Neural cell (in vitro differentiated cells): ENCODE measurements around the gene PREX1. TPM values are rescaled to one million over a fixed set of nuclear protein-coding genes. Genes with fewer than 3 reads are reported as not detected.

Experiments used
- H2AFZ ChIP-seq: fragments of 200-600, 300-800 bp; sonication (generic), shearing (Covaris generic); 2 replicates; pipeline ENCODE4 v1.6.0; 2014; ENCODE audit warnings: low read depth, mild to moderate bottlenecking, antibody characterized with exemption, low read length, moderate library complexity
- H3F3A ChIP-seq: fragments of 200-600 bp; shearing (Covaris generic); 2 replicates; pipeline ENCODE4 v1.6.1; 2016; ENCODE audit warnings: mild to moderate bottlenecking, moderate library complexity, mixed read lengths, antibody characterized with exemption, low read length; ENCODE audit not compliant: insufficient read depth, poor library complexity, severe bottlenecking
- H3K27ac ChIP-seq: fragments of 200-600, 300-800 bp; sonication (generic), shearing (Covaris generic); 2 replicates; pipeline ENCODE4 v1.5.1; 2014; ENCODE audit warnings: mild to moderate bottlenecking, low read length, moderate library complexity
- H3K27me3 ChIP-seq: fragments of 300-800, 200-600 bp; sonication (generic), shearing (Covaris generic); 2 replicates; pipeline ENCODE4 v1.6.0; 2014; ENCODE audit warnings: mild to moderate bottlenecking, low read depth, low read length, moderate library complexity; ENCODE audit not compliant: insufficient read depth
- H3K36me3 ChIP-seq: fragments of 300-800, 200-600 bp; sonication (generic), shearing (Covaris generic); 2 replicates; pipeline ENCODE4 v1.5.1; 2014; ENCODE audit warnings: mild to moderate bottlenecking, antibody characterized with exemption, low read length, moderate library complexity; ENCODE audit not compliant: insufficient read depth
- H3K4me2 ChIP-seq: fragments of 300-800, 200-600 bp; sonication (generic), shearing (Covaris generic); 2 replicates; pipeline ENCODE4 v1.6.0; 2014; ENCODE audit warnings: mild to moderate bottlenecking, low read length
- H3K4me3 ChIP-seq: fragments of 300-800, 200-600 bp; sonication (generic), shearing (Covaris generic); 2 replicates; pipeline ENCODE4 v1.5.1; 2014; ENCODE audit warnings: mild to moderate bottlenecking, low read length, moderate library complexity
- H3K79me2 ChIP-seq: fragments of 200-600 bp; shearing (Covaris generic); replicated peaks from 2 replicates; pipeline ENCODE4 v1.6.0; 2014; ENCODE audit warnings: mild to moderate bottlenecking, low read length, moderate library complexity; ENCODE audit not compliant: insufficient read depth
- H3K9ac ChIP-seq: fragments of 300-800, 200-600 bp; sonication (generic), shearing (Covaris generic); 2 replicates; pipeline ENCODE4 v1.6.1; 2016; ENCODE audit warnings: mild to moderate bottlenecking, low read length, mixed read lengths
- H3K9me2 ChIP-seq: fragments of 200-600 bp; shearing (Covaris generic); 2 replicates; pipeline ENCODE4 v1.6.1; 2016; ENCODE audit warnings: mild to moderate bottlenecking, low read length, mixed read lengths; ENCODE audit not compliant: insufficient read depth
- H3K9me3 ChIP-seq: fragments of 200-600, 300-800 bp; sonication (generic), shearing (Covaris generic); 2 replicates; pipeline ENCODE4 v1.6.1; 2016; ENCODE audit warnings: mild to moderate bottlenecking, mixed run types, low read length, moderate library complexity, mixed read lengths
- H4K20me1 ChIP-seq: fragments of 200-600 bp; shearing (Covaris generic); 2 replicates; pipeline ENCODE4 v1.6.1; 2016; ENCODE audit warnings: mild to moderate bottlenecking, mixed run types; ENCODE audit not compliant: insufficient read depth
- CTCF ChIP-seq: fragments of 450-650 bp; IDR thresholded peaks from 2 replicates; pipeline ENCODE4 v1.5.1; 2014; ENCODE audit warnings: antibody characterized with exemption, mild to moderate bottlenecking, moderate library complexity; ENCODE audit not compliant: poor library complexity, severe bottlenecking
- EP300 ChIP-seq: fragments of 450-650 bp; conservative IDR thresholded peaks from 2 replicates; pipeline ENCODE4 v1.6.1; 2014; ENCODE audit warnings: antibody characterized with exemption, mild to moderate bottlenecking, moderate library complexity; ENCODE audit not compliant: poor library complexity, severe bottlenecking
- EZH2 ChIP-seq: fragments of 200-600, 300-800 bp; shearing (Covaris generic), sonication (generic); IDR thresholded peaks from 2 replicates; pipeline ENCODE4 v1.6.1; 2014; ENCODE audit warnings: antibody characterized with exemption, low read length, borderline replicate concordance, mild to moderate bottlenecking; ENCODE audit not compliant: insufficient read depth, poor library complexity, severe bottlenecking
- MXI1 ChIP-seq: fragments of 450-650 bp; conservative IDR thresholded peaks from 2 replicates; pipeline ENCODE4 v1.6.1; 2014; ENCODE audit warnings: antibody characterized with exemption, mild to moderate bottlenecking; ENCODE audit not compliant: poor library complexity, severe bottlenecking
- POLR2AphosphoS5 ChIP-seq: IDR thresholded peaks from 2 replicates; pipeline ENCODE4 v1.6.1; 2012
- RAD21 ChIP-seq: fragments of 450-650 bp; conservative IDR thresholded peaks from 2 replicates; pipeline ENCODE4 v1.6.1; 2014; ENCODE audit warnings: antibody characterized with exemption, mild to moderate bottlenecking, moderate library complexity
- REST ChIP-seq: IDR thresholded peaks from 2 replicates; pipeline ENCODE4 v1.6.1; 2012; ENCODE audit warnings: borderline replicate concordance
- SMC3 ChIP-seq: fragments of 450-650 bp; conservative IDR thresholded peaks from 2 replicates; pipeline ENCODE4 v1.6.1; 2014; ENCODE audit warnings: antibody characterized with exemption, mild to moderate bottlenecking, moderate library complexity; ENCODE audit not compliant: poor library complexity
- TAF1 ChIP-seq: IDR thresholded peaks from 2 replicates; pipeline ENCODE4 v1.6.1; 2012; ENCODE audit warnings: low read depth
- polyA plus RNA-seq: library from polyadenylated mRNA; depleted of rRNA; stranded (reverse); fragments of >200 nt; gene quantifications from 2 replicates; pipeline ENCODE4 v1.2.3, GENCODE V29; 2014

PREX1 gene
- polyA plus RNA-seq, 1 donor from 2014 or later: 0.06 TPM

GRCh38 chr20:48688579-48688978 lies 139.2 kb downstream of the PREX1 start:
- Histone ChIP-seq H3K9me3 (no peaks in the 10 kb centered on the region), H3K36me3 (no peaks in the 10 kb centered on the region), H3K4me3 (no peak overlapping the region), H3K9ac (no peak overlapping the region), H3K9me2 (no peaks in the 10 kb centered on the region), H3K27ac (no peak overlapping the region), H2AFZ (no peak overlapping the region), H3K79me2 (no peaks in the 10 kb centered on the region), H3K4me2 (no peak overlapping the region), H3K27me3 (no peaks in the 10 kb centered on the region), H3F3A (no peaks in the 10 kb centered on the region), H4K20me1 (no peaks in the 10 kb centered on the region)
- TF ChIP-seq SMC3 (no peak), MXI1 (no peak), EP300 (no peak), TAF1 (no peak), REST (no peak), POLR2AphosphoS5 (no peak)

GRCh38 chr20:48687117-48687800 lies 140.5 kb downstream of the PREX1 start:
- no peak overlapping the region for H3K9ac ChIP-seq
- H3K4me2 ChIP-seq: no peak overlapping the region
- H3K9me2 ChIP-seq: no peaks in the 10 kb centered on the region
- no peaks in the 10 kb centered on the region for H3K79me2 ChIP-seq
- H3K36me3 ChIP-seq: no peaks in the 10 kb centered on the region
- no peaks in the 10 kb centered on the region for H3K9me3 ChIP-seq
- no peak overlapping the region for H2AFZ ChIP-seq
- no peak overlapping the region for H3K4me3 ChIP-seq
- no peaks in the 10 kb centered on the region for H4K20me1 ChIP-seq
- H3K27me3 ChIP-seq: no peaks in the 10 kb centered on the region
- no peaks in the 10 kb centered on the region for H3F3A ChIP-seq
- TF ChIP-seq POLR2AphosphoS5 (no peak), SMC3 (no peak), MXI1 (no peak), EZH2 (no peak), TAF1 (no peak), RAD21 (no peak), CTCF (no peak), EP300 (no peak), REST (no peak)
- no peak overlapping the region for H3K27ac ChIP-seq
